NCI-H69 (cell line): ENCODE measurements around the gene FADS3.
A peak's percentile ranks its signal among the peaks of the same experiment; 100 is the strongest.

ENCODE experiments used
- DNase-seq: peaks from one replicate; lab custom pipeline; 2025; lab: John Stamatoyannopoulos, UW

The FADS3 gene

DNA sequence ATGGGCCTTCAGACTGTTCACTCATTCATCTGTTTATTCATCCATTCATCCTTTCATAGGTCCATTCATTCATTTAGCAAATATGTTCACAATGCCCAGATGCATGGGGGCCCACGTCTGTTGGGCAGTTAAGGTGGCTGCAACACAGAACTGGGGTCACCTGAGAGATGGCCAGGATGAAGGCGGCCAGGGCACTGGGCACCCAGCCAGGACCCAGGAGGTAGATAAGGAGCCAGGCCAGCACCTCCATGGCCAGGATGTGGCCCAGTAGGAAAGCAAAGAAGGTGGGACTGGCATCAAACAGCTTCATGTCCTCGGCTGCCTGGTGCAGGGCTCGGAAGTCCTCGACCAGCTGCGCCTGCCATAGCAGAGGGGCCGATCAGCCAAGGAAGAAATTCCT lies 12.2 kb downstream of the FADS3 start:
- DNase-seq, result no peak

DNA sequence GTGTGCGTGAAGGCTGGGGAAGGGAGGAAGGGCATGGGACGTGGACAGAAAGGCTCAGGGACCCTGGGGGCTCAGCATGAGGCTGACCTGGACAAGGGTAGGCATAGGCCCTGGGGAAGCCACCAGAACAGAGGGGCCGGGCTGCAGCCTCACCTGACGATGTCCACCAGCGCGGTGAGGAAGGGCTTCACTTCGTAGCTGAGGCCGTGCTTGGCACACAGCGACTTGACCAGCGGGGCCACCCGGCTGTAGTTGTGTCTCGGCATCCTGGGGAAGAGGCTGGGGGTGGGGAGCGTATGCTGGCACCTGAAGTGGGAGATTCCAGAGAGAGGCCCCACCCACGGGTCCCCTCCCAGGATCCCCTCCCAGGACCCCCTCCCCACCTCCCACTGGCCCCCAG lies 15.6 kb downstream of the FADS3 start:
- no peak for DNase-seq

DNA sequence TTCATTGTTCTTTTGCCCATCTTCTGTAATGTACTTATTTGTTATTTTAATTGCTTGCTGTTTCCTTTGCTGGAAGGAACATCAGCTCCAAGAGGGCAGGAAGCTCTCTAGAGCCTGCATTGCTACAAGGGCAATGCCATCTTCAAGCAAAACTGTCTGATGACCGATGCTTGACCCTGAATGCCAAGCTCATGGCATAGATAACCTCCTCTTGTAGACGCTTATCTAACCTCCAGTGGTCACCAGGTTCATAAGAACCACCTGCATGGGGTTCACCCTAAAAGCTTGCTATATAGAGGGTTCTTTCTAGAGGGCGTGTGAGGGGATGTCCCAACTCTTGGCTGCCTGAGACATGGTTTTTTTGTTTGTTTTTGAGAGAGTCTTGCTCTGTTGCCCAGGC lies 16.5 kb downstream of the FADS3 start:
- no peak for DNase-seq

DNA sequence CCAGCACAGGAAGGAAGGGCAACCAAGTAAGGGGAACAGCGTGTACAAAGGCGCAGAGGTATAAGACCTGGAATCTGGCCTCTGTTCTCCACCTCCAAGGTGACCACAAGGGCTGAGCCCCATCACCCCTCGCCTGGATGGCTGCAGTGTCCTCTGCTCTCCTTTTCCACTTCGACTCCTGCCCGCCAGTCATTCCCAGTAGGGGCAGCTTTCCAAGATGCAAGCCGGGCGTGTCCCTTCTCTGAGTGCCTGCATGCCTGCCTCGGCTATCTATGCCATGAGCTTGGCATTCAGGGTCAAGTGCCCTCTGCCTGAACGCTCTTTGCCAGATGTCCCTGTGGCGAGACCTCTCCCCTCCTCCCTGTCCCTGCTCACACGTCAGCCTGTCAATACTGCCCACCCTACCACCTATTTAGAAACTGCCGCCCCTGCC lies 17.0 kb downstream of the FADS3 start:
- no peak for DNase-seq

DNA sequence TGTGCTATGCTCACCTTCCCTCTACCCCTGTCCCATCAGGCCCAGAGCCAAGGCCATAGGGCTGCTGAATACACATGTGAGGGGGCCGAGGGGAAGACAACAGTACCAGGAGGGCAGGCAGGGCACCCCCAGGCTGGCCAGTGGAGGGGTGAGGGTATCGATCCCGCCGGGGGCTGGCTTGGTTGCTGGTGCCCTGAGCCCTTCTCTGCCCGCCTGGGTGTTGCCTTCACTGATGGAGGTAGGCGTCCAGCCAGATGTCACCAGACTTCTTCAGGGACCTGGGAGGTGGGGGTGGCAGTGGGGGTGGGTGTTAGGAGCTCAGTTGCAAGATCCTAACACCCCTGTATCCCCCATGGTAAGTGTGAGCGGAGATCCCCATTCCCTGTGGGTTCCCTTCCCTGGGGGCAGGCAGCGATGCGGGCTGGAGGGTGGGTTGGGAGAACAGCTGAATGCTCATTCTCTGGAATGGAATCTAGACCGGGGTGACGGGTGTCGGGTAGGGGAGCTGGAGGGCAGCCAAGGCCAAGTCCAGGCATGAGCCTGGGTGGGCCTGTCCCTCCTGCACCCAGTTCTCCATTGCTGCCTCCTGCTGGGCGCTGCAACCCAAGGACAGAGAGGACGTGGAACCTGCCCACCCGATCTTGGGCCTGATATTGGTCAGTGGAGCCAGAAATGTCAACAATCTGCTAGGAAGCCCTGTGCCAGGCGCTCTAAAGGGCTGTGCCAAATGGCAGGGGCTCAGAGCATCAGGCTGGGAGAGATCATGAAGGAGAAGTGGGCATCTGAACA lies 17.6 kb downstream of the FADS3 start:
- no peak for DNase-seq

DNA sequence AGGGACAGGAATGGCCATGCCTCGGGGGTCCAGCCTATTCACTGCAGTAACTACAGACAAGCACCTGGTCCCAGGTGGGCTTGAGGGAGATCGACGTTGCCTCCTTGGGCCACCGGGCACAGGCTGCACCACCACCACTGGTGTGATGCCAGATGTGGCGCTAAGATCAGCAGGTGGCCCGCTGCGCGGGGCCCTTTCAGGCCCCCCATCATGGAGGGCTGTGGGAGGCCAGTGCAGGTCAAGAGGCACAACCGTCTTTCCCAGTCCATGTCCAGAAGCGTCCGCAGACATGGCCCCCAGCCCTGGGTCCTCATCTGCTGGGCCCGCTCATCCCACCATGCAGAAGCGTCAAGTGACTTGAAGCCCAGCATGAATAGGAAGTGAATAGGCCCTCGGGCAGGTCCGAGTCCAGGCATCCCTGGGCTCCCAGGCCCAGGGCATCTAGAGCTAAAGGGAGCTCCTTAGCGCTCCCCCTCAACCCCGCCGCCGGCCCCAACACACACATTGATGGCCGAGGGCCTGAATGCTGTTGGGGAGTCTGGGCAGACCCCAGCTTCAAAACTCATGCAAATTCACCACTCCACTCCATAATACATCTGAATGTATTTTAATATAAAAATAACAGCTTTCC lies 18.3 kb downstream of the FADS3 start:
- no peak for DNase-seq

DNA sequence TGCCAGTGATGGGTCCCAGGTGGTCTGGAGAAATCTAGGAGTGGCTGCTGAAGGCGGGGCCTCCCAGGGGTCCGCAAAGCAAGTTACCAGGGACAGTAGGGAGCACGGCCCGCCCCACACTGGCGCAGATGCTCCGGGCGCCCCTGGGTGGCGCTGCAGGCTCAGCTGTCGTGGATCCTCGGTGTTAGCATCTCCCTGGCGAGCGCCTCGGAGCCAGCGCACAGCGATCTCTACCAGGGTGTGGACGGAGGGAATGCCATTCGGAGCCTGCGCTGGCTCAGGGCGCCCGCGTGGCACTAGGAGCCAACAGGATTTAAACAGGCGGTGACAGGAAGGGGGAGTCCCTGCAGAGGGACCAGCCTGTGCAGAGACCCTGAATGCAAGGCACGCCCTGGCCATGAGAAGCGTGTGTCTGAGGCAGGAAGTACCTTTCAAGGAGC lies 20.2 kb downstream of the FADS3 start:
- DNase-seq, result peak; percentile 89

DNA sequence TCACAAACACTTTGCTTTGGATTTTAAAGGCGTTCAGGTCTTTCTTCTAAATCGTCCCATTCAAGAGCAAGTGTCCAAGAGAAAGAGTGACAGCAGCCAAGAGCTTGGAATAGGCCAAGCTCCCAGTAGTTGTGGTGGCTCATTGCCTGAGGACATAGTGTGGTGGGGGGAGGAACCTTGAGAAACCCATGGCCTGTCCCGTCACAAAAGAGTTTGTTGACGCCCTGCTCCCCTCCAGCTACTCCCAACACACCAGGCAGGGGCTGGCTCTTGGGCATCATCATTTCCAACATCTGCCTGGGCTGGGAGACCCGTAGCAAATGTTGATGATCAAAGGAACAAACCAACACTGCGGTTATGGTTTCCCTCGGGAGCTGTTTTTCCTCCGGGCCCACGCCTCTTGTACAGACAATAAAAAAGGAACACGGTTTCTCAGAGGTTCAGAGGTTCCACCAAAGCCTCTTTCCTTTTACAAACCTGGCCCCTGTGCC lies 20.8 kb downstream of the FADS3 start:
- peak; percentile 70 for DNase-seq

DNA sequence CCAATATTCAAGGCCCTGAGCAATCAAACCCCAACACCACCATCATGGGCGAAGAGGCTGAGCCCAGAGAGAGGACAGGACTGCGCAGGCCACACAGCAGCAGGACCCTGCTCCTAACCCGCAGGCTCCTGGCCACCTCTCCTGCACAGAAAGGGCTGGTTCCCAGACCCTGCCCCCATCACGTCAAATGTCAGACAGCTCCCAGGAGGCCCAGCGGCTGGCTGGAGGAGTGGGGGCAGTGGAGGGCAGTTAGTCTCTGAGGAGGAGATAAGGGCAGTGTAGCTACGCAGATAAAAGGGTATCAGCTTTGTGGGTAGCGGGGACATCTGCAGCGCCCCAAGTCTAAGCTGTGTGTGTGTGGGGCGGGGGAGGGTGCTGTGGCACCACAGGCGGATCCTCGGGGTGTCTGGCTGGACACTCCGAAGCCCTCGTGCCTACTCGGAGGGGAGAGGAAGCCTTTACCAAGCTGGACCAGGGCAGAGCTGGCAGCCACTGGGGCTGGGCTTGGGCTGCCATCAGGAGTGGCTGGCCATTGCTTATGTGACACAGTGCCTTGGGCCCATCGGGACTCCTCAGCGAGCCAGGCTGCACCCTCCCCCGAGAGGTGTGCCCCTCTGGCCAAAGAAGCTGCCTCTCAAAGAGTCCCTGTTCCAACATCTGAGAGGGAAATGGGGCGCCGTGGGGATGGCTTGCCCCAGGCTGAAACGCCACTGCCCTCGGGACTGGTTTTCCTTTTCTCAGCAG lies 21.5 kb downstream of the FADS3 start:
- DNase-seq, result no peak

DNA sequence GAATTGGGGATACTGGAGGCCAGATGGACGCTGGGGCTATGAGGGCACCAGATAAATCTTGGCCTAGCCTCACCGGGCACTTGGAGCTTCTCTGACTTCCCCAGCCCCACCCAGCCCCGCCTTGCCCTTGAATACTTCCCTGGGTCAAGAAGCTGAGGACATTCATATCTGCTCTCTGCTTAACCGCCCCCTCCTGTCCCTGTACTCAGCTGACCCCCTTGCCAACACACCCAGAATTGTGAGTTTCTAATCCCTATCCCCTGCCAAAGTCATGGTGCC lies 22.0 kb downstream of the FADS3 start:
- DNase-seq, result no peak

DNA sequence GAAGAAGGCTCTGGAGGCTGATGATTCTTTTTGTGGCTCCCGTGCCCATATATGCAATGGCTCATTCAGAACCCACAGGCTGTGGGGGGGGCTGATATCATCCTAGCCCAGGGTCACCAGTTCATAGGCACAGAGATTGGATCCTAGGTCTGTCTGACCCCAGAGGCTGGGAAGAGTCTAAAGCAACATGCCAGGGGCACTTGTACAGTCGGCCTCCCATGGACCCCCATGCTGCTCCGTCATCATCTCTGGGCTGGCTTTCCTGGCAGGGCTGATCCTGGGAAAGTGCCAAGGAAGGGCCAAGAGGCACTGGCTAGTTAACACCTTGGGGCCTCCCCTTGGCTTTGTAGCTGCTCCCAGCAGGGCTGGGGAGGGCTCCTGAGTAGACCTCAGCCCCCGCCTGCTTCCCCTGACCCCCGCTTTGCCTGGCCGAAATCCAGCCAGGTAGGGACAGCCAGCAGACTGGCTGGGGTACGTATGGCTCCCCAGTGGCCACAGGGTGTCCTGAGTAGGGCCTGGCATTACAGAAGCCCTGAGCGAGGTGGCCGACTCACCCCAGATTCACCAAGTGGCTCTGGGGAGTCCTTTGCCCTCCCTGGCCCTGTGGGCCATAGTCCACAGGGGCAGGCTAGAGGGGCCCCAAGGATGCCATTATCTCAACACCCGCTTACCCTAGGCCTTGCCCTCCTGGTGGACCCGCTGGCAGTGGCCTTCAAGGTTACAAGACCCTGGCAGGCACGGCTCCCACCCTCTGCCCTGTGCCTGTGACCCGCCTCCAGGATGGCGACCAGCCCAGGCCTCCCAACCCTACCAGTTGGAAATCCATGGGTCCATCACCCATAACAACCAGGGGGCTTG lies 22.5 kb downstream of the FADS3 start:
- no peak for DNase-seq

DNA sequence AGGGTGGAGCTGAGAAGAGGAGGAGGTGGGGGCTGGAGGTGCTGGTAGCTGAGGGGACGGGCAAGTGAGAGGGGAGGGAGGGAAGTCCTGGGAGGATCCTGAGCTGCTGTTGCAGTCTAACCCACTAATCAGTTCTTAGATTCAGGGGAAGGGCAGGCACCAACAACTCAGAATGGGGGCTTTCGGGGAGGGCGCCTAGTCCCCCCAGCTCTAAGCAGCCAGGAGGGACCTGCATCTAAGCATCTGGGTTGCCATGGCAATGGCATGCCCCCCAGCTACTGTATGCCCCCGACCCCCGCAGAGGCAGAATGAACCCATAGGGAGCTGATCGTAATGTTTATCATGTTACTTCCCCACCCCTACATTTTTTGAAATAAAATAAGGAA lies 24.4 kb downstream of the FADS3 start:
- no peak for DNase-seq

DNA sequence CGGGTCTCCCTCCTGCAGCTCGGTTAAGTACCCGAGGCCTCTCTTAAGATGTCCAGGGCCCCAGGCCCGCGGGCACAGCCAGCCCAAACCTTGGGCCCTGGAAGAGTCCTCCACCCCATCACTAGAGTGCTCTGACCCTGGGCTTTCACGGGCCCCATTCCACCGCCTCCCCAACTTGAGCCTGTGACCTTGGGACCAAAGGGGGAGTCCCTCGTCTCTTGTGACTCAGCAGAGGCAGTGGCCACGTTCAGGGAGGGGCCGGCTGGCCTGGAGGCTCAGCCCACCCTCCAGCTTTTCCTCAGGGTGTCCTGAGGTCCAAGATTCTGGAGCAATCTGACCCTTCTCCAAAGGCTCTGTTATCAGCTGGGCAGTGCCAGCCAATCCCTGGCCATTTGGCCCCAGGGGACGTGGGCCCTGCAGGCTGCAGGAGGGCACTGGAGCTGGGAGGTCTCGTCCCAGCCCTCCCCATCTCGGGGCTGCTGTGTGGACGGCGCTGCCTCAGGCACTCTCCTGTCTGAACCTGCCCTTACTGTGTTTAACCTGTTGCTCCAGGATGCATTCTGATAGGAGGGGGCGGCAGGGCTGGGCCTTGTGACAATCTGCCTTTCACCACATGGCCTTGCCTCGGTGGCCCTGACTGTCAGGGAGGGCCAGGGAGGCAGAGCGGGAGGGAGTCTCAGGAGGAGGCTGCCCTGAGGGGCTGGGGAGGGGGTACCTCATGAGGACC lies 25.0 kb downstream of the FADS3 start:
- DNase-seq, result no peak

DNA sequence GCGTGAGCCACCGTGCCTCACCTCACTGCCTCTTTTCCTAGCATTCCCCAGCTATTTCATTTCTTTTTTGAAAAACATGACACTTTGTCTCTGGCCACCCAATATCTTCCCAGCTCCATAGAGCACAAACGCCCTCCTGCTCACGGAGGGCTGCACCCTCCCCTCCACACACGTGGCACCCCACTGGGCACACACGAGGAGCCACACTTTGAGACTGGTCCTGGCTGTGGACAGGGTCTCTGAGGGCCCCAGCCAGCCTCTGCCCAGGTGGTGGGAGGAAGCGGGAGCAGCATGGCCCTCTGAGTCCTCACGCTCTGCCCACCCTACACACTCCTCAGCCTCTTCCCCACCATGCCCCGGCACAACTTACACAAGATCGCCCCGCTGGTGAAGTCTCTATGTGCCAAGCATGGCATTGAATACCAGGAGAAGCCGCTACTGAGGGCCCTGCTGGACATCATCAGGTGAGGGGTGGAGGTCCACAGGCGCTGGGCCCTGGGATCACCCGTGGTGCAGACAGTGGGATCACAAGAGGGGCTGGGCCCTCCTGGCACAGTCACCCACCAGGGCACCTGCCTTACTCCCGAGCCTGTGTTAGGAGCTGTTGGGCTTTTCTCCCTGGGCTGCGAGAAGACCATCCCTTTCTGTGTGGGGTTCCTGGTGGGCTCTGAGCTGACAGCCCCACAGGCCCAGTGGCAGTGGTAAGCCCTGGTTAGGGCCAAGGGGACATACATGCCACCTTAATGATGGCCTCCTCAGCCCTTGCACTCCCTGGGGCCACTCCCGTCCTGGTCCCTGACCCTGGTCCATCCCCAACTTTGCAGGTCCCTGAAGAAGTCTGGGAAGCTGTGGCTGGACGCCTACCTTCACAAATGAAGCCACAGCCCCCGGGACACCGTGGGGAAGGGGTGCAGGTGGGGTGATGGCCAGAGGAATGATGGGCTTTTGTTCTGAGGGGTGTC lies 26.2 kb downstream of the FADS3 start:
- no peak for DNase-seq

DNA sequence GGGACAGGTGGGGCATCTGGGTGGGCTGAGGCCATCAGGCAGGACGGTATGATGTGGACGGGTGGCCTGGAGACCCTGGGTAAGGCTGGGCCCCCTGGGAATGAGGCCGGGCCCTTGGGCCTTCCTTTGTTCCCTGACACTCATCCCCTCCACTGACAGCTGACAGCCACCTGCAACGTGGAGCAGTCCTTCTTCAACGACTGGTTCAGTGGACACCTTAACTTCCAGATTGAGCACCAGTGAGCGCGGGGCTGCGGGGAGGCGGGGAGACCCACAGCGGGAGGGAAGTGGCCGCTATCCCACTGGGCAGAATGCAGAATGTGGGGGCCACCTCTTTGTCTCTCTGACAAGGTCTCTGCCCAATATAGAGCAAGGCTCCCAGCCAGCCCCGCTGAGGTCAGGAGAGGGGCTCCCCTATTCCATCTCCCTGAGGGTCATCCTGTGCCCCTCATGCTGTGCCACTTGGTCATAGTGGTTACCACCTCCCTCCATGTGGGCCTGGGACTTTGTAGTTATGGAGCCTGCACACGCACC lies 27.7 kb downstream of the FADS3 start:
- no peak for DNase-seq

DNA sequence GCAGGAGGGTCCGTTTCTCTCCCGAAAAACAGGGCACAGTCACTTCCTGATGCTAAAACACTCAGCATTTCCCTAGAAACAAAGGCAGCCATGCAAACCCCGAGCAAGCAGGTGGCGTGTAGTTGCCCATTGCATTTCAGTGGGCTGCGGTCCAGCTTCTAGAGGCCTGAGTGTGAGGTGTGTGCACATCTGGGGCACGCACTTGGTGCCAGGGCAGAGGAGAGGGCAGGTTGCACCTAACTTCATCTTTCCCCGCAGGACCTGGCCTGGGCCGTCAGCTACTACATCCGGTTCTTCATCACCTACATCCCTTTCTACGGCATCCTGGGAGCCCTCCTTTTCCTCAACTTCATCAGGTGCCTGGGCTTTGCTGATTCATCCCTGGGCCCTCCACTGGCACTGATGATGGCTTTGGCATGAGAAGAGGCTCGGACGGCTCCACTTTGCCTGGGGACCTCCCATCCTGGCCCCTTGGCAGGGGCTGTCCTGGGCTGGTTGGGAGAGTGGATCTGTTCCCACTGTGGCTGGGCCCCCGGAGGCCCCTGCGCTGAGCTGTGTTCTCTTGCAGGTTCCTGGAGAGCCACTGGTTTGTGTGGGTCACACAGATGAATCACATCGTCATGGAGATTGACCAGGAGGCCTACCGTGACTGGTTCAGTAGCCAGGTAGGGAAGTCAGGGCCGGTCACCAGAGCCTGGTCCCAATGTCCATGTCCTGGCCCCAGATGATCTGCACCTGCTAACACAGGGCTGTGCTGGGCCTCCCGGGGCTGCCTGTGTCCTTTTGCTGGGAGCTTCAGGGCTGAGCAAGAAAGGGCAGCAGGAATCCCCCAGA lies 28.4 kb downstream of the FADS3 start:
- DNase-seq, result no peak

DNA sequence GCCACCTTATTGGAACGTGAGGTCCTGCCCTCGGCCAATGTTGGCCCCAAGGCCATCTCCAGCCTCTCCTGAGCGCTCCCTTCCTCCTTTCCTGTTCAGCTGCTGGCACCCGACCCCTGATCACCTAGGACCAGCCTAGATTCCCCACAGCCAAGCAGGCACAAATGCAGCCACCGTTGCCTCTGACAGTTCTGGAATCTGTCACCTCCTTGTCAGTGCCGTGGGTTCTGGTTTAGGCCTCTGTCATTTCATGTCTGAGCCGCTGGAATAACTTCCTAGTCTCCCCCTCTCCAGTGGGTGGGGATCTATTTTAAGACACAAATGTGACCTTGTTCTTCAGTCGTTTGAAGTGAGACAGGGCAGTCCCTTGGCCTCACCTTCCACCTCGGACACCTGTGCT lies 29.7 kb downstream of the FADS3 start:
- DNase-seq, result no peak

DNA sequence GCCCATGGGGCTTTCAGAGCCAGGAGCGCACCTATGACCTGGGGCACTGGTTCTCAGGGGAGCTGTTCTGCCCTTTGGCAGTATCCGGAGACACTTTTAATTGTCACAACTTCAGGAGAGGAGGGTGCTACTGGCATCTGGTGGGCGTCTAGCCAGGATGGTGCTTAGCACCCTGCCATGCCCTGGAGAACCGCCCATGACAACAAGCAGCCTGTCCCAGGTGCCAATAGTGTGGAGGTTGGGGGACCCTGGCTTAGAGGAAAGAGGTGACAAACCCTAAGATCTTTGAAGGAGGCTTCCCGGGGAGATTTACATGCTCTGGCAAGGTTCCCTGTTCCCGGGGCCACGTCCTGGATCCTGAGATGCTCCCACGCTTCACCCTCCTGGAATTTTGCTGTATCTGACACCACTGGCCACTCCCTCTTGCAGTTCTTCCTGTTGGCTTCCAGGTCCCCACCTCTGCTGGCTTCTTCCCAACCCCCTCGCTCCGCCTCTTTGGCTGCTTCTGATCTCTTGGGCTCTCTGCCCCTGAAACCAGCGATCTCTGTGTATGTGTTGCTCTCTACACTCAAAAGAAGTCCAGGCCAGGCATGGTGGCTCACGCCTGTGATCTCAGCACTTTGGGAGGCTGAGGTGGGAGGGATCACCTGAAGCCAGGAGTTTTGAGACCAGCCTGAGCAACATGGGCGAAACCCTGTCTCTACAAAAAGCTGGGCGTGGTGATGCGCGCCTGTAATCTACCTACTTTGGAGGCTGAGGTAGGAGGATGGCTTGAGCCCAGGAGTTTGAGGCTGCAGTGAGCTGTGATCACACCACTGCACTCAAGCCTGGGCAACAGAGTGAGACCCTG lies 31.1 kb downstream of the FADS3 start:
- no peak for DNase-seq
